ENCODE data around the gene NIPAL1.

- TF ChIP-seq CTCF (IDR thresholded peaks at IDR 0.05; ENCODE audit: low read length), result no peak
- no peak for TF ChIP-seq EZH2phosphoT487 (IDR thresholded peaks at IDR 0.05; ENCODE audit: low read length)
These were observed 12.1 kb downstream of the NIPAL1 start for GRCh38 chr4:48028696-48029095.

Data from MM.1S (cell line).